ENCODE results near the gene PCDH8.
"Not testable (repeated sequence)": the region's sequence is repeated elsewhere in the genome, so short reads cannot be mapped to it uniquely, and the experiment has no call there.

Gene PCDH8

DNA sequence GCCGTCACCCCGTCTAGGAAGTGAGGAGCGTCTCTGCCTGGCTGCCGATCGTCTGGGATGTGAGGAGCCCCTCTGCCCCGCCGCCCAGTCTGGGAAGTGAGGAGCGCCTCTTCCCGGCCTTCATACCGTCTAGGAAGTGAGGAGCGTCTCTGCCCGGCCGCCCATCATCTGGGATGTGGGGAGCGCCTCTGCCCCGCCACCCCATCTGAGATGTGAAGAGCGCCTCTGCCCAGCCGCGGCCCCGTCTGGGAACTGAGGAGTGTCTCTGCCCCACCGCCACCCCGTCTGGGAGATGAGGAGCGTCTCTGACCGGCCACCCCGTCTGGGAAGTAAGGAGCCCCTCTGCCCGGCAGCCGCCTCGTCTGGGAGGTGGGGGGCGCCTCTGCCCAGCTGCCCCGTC, 30.6 kb downstream of the PCDH8 start:
- not testable (repeated sequence) for DNase-seq (ENCODE audit: low read depth)

DNA sequence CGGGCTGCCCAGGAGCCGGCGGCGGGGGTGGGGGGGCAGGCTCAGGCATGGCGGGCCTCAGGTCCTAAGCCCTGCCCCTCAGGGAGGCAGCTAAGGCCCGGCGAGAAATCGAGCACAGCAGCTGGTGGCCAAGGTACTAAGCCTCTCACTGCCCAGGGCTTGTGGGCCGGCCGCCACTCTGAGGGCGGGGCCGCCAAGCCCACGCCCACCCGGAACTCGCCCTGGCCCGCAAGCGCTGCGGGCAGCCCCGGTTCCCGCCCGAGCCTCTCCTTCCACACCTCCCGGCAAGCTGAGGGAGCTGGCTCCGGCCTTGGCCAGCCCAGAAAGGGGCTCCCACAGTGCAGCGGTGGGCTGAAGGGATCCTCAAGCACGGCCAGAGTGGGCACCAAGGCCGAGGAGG, 33.1 kb downstream of the PCDH8 start:
- no peak for DNase-seq (ENCODE audit: low read depth)

DNA sequence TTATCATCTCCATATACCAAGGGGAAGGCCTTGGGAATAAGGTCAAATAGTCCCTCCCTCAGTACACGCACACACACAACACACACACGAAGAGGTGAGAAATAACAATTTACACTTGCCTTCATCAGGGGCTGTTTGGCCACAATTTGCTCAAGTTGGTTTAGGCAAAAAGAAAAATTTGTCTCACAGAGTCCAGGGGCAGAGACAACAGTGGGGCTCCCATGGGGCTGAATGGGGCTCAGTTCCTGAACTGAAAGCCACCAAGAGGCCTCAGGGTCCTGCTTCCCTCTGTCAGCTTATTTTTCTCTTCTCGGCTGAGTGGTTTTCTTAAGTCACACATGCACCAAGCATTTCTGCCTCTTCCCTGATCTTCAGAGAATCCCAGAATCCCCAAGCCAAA, 35.5 kb downstream of the PCDH8 start:
- no peak for DNase-seq (ENCODE audit: low read depth)

DNA sequence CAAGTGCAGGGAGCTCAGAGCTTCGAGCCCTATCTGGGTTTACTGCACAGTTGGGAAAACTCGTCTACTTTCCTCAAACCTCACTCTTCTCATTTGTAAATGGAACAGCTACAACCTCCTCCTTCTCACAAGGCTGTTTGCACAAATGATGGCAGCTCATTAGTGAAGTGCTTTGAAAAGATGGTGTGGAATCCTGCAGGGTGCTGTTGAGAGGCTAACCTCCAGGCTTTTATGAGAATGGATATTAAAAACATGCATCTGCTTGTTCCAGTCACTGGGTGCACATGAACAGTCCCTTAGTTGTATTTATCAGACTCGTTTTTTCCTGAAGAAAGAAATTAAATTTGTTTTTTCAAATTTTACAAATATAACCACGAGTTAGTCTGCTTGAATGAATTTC, 36.6 kb downstream of the PCDH8 start:
- no peak for DNase-seq (ENCODE audit: low read depth)

DNA sequence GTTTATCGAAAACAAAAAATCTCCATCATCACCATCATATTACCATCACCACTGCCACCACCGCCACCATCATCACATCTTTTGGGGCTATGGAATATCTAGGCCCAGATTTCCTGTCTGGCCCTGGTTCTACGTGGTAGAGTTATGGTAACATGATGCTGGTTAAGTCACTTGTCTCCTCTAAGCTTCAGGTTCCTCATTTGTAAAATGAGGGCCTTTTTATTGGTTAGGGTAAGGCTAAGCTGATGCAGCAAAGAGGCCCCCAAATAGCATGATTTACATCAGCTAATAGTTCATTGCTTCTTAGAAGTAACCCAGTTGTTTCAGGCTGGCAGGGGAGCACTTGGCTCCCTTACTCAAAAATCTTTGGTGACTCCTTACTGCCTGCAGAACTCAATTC, 37.9 kb downstream of the PCDH8 start:
- DNase-seq (ENCODE audit: low read depth), result no peak

DNA sequence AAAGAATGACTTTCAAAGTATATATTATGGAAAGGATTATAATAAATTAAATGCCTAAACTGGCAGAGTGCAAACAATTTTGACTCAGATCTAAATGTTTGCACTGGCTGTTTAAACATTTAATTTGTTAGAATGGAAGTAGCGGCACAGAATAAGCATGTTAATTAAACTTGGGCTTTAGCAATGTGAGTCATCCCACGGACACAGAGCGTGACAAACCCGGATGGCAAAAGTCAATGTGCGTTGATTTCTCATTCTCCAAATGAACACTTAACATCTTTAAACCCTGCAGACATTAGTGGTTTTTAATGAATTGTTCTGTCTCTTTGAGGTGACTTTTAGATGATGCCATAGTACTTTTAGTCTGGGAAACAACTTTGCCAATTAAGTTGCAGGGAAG, 38.4 kb downstream of the PCDH8 start:
- DNase-seq (ENCODE audit: low read depth), result no peak

DNA sequence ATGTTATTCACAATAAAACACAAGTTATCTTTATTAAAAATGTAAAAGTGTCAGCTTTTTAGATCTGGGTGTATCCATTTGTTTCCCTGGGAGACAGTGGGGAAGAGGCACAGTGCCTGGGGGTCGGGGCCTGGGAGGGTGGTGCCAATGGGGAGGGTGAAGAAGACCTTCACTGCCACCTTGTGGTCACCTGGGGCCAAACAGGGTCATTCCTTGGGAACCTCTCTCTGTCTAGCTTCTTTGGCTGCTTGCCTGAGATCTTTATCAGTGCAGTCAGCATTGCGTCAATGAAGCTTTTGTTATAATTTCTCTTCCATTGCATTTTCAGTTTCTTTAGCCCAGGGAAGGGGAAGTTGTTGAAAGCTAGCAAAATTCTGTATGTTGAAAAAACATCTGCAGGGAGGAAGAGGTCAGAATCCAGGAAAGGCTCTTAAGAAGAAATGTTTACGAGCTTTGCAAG, 39.1 kb downstream of the PCDH8 start:
- DNase-seq (ENCODE audit: low read depth), result peak; percentile 54

DNA sequence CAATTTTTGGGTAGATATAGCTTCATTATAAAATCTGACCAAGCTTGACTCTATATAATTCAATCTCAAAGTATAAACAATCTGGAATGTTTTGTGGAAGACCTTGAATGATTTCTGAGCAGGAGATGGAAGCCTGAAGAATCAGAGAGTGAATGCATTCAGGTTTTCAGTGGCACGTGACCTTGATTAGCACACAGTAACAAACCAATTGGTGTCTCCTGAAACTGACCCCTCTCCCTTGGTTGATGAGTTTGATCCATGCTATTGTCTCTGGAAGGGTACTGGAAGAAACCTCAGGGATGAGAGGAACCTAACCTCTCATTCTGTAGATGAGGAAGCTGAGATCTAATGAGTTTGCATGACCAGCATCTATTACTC, 39.6 kb downstream of the PCDH8 start:
- no peak for DNase-seq (ENCODE audit: low read depth)

DNA sequence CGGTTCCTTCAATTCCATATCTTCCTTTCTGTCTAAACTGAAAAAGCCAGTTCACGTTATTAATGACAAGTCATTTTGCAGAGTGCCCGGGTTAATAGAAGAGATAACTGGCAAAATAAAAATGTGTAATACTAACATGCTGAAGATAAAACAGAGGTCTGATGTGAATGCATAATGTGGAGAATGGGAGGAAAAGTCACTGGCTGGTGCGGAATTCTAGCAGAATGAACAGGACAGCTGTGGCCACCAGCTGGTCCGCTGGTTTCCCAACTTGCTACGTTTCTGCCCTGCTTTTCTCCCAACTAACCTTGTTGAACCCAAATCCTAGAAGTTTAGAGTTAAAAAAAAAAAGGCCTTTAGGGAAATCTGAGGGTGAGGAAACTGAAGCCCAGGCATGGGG, 42.4 kb downstream of the PCDH8 start:
- DNase-seq (ENCODE audit: low read depth), result no peak

DNA sequence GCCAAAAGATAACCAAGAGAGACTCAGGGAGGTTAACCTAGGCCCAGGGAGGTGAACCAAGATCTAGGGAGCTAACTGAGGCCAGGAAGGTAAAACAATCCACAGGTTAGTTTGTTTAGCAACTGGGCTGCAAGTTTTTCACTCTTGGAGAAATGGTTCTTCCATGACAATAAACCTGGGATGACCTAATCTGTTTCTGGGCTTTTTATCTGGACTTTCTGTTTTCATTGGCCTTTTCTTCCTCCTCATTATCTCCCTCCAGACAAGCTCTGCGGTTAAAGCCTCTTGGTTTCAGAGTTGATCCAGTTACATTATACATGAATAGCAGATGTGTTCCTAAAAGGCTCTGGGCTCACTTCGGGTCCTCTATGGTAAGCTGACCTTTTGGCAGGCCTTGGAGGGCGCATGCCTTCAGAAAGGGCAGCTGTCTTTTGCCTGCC, 44.2 kb downstream of the PCDH8 start:
- DNase-seq (ENCODE audit: low read depth), result no peak

DNA sequence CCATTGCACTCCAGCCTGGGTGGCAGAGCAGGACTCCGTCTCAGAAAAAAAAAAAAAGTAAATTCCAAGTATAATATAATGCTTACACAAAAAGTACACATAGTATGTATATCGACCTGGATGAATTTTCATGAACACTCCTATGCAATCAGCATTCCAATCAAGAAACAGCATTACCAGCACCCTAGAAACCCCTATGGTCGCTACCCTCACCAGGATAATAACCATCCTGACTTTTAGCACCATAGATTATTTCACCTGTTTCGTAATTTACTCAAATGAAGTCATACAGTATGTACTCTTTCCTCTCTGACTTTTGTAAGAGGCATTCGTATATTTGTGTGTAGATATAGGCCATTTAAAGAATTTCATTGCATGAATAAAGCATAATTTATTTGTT, 47.6 kb downstream of the PCDH8 start:
- no peak for DNase-seq (ENCODE audit: low read depth)

DNA sequence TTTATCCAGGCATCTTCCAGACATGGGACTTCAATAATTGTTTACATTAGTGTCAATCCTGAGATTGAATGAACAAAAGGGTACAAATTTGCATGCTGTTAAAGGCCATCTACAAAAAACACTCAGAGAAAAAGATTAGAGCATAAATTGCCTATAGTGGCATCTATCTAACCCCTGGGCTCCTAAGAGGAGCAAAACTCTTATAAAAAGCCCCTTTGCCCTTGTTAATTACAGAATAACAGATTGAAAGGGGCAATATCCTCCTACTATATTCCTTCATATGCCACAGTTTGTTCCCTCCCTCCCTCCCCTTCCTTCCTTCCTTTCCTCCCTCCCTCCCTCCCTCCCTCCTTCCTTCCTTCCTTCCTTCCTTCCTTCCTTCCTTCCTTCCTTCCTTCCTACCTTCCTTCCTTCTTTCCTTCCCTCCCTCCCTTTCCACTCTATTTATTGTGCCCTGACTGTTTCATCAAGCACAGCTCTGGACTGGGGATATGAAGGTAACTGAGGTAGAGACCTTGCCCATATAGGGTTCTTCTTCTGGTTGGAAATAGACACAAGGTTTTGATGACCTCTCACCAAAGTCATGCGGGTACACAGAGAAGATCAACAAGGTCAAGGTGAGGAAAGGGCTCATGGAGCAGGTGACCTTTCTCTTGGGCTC, 49.5 kb downstream of the PCDH8 start:
- DNase-seq (ENCODE audit: low read depth), result no peak

DNA sequence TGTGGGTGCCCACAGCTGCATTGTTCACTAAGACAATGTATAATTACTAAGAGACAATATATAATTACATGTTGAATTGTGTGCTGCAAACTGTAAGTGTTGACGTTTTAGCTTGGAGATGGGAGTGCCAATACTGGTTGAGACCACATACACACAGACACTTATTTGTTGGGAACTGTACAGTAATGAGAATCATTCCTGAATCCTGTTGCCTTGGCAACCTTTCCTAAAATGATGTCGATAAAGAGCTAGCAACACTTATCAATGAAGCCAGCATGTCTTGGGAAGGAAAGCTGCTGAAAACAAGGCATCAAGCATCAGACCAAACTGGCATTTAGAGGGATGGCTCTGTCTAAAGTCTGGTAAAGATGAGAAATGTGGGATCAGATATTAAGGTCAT, 51.3 kb downstream of the PCDH8 start:
- DNase-seq (ENCODE audit: low read depth), result no peak

DNA sequence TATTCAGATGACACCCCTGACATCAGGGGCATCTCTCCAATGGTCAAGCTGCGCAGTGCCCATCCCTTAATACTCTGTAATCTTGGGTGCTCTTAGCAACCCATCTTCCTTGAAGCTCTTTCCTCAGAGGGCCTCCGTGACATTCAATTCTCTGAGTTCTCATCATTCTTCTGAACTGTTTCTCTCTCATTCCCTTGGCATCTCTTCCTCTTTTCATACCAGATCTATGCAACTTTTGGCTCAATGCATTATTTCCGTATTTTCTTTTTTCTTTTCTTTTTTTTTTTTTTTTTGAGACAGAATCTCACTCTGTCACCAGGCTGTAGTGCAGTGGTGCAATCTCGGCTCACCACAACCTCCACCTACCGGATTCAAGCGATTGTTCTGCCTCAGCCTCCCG, 53.9 kb downstream of the PCDH8 start:
- DNase-seq (ENCODE audit: low read depth), result no peak

DNA sequence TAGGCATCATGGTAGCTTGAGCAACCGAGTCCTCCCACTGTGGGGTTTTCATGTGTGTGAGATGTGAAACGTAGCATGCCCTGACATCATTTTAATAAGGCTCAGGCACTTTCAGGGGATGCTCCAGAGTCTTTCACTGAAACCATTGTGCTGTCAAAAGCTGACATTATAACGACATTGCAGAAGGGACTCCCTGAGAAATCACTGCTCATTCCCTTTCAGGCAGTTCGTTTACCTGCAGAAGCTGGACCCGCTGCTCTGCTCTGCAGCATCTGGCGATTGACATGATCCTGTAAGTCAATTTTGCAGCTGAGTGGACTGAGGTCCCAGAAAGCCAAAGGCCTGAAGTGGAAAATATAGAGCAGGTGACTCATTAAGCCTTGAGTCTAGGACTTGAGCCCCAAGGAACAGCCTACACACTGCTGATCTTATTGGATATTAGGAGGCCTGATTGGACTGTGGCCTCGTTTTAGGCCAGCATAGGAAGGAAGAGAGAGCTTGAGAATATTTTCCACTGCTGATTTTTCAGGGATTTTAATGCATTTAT, 54.9 kb downstream of the PCDH8 start:
- DNase-seq (ENCODE audit: low read depth), result no peak
